GM21576 (cell line): Measurements from ENCODE around the gene DSTYK.
"Not testable (repeated sequence)": the region's sequence is repeated elsewhere in the genome, so short reads cannot be mapped to it uniquely, and the experiment has no call there.

Experiments
- ATAC-seq: cut with Tn5 transposase; IDR thresholded peaks from one replicate; pipeline ENCODE4 v1.9.1; 2021; ENCODE audit warnings: mild to moderate bottlenecking, moderate library complexity; ENCODE audit not compliant: unreplicated experiment

DSTYK gene

DNA sequence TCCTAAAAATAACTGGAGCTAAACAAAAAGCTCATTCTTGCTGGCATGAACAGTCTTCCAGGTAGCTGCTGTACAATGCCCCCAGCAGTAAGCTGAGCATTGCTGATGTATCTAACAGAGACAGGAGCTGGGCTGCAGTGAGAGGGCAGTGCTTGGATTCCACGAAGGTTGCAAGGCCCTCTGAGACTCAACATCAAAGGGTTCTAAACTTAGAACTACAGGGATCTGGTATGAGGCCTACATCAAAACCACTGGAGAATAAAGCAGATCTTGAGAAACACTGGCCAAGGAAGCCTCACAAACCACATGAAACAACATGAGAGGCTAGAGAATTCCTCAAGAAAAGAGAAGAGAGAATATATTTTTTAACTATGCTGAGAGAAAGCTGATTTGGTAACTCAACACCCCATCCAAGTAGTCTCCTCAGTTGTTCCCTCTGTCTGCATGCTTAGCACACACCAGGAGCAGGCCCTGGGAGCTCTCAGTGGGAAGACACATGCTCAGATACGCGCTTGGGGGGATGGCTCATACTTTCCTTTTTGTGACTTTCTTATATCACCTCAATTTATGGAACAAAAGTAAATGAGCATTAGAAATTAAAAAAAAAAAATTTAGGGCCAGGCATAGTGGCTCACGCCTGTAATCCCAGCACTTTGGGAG is 27.7 kb downstream of the DSTYK start:
- no peak for ATAC-seq

DNA sequence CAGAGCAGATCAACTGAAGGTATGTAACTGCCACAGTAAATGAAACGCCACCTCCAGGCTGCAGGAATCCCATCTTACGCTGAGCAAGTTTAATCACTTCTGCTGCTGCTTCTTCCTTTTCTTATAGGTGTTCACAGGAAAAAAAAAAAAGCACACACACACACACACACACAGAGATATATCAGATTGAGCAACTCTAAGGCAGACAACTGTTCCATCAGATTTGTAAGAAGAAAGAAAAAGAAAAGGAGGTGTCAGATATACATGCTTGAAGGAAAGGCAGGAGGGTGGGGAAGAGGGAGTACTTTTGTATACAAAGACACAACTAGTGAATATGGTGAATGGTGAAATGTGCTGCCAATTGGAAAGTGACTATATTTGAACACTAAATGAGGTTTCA is 28.6 kb downstream of the DSTYK start:
- ATAC-seq = no peak

DNA sequence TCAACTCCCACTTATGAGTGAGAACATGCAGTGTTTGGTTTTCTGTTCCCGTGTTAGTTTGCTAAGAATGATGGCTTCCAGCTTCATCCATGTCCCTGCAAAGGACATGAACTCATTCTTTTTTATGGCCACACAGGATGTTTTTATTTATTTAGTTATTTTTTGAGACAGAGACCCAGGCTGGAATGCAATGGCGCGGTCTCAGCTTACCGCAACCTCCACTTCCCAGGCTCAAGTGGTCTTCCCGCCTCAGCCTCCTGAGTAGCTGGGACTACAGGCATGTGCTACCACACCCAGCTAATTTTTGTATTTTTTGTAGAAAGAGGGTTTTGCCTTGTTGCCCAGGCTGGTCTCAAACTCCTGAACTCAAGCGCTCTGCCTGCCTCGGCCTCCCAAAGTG is 31.2 kb downstream of the DSTYK start:
- ATAC-seq = not testable (repeated sequence)

DNA sequence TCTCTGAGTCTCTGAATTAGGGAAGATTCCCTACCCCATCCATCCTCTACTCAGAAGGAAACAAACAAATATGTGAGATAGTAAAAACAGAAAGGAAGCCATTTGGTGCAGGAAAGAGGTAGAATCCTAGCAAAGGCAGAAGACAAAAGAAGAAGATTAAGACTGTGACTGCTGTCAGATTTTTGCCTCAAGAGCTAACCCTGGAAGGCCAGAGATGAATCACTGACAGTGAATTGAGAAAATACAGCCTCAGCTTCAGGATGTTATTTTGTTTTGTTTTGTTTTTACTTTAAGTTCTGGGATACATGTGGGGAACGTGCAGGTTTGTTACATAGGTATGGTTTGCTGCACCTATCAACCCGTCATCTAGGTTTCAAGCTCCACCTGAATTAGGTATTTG is 31.7 kb downstream of the DSTYK start:
- no peak for ATAC-seq

DNA sequence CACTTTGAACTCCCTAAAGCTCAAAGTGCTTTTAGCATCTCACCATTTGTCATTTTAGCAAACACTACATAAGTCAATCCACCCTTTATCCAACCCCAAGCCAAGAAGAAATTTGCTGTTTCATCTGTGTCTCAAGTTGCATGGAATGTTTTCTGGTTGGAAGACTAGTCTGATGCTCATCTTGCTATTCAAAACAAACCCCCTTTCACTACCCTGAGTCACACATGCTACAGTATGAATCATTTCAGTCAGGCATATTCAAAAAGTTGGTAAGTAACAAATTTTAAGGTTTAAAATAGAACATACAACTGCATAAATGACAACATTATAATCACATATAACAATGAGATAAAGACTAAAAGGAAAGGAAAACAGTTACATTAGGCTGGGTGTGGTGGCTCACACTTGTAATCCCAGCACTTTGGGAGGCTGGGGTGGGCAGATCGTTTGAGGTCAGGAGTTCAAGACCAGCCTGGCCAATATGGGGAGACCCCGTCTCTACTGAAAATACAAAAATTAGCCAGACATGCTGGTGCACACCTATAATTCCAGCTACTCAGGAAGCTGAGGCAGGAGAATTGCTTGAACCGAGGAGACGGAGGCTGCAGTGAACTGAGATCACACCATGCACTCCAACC is 38.7 kb downstream of the DSTYK start:
- no peak for ATAC-seq

DNA sequence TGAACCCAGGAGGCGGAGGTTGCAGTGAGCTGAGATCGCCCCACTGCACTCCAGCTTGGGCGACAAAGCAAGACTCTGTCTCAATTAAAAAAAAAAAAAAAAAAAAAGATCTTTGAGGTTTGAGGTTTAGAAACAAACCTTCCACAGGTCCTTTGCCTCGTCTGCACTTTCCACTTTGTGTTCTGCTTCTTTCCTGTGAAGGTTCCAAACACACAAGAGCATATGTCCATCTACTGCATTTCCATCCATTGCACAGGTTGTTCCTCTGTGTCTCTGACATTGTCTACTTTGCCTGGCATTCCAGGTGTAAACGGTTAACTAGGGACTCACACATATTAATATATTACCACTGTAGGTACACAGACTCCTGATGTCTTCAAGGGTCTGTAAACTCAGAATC is 40.1 kb downstream of the DSTYK start:
- no peak for ATAC-seq

DNA sequence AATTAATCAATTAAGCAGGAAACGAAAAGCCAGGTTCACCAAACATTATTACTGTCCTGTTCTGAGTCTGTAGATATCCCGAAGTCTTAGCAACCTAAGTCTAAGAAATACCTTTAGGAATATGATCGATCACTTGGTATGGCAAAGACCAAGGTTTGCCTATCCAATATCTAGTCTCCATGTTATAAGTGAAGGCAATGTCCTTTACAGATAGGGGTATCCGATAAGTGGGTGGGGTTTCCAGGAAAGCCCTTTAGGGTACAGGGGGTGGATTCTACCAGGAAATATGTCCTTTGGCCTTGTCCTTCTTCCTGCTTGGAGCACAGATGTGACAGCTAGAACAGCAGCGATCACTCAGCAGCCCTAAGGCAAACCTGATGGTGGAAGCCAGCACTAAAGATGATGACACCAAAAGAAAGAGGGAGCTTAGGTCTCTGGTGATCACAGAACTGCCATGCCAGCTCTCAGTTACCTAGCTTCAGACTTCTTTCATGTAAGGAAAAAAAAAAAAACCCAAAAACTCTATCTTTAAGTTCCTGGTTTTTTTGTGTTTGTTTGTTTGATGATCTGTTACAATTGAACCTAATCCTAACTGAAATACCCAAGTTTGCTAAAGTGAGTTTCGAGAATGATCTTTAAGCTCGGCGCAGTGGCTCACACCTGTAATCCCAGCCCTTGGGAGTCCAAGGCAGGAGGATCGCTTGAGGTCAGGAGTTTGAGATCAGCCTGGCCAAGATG is 40.8 kb downstream of the DSTYK start:
- ATAC-seq = no peak

DNA sequence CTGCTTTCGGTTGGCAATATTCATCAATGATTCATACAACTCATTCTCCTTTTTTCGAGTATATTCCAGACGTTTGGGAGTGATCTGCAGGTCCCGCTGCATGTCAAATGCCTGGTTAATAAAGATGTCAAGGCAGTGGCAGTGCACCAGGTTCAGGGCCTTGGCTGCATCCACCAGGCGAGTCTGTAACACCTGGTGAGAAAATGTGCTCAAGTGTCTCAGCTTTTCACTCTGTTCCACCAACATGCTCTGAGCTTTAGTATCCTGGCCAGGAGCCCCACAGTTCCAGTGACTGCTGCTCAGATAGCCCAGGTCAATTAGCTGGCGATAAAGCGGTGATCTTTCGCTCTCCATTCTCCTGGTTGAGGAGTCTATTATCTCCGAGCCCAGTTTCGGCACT is 42.3 kb downstream of the DSTYK start:
- ATAC-seq = no peak

DNA sequence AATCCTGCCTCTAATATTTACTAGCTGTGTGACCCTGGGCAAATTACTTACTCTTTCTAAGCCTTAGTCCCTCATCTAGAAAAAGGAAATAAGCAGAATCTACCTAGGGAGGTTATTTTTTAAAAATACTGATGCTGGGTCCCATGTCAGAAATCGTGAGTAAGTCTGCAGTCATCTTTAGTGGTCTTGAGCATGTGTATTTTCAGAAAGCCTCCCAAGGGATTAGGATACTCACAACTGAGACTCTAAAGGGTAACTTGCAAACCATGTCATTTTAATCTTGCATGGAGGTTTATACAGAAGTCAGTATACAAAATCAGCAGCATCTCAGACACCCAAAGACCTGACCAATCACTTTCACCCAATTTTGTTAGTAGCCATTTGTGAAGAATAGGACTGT is 43.2 kb downstream of the DSTYK start:
- no peak for ATAC-seq

DNA sequence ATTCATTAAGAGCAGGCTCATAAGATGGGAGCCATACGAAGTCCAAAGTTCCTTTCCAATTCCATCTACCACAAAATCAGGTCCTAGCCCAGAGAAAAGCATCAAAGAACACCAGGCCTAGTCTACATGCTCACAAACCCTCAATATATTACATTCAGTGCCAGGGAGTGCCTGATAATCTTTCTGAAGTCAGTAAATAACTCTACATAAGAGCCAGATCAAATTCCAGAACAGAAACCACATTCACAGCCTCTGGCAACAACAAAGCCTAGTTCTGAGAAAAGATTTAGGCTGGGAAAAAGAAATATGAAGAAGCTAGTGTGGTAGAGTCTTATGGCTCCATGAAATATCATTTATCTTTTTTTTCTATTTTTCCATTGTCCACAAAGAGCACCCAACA is 49.2 kb downstream of the DSTYK start:
- no peak for ATAC-seq

DNA sequence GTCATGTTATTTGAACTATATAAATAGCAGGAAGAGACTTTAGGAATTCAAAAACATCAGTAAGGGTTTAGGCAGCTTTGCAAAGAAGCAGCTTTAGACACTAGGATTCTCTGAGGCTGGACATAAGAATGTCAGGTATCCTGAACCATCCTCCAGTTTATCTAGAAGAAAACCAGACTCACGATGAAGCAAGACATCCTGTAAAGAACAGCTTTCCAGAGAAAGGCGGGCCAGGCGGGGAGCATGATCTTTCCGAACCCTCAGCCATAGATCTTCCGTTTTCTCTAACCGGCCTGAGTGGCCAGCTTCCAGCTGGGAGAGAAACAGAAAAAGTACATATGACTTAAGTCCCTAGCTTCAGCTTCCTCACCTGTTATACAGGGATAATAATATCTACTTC is 50.4 kb downstream of the DSTYK start:
- no peak for ATAC-seq

DNA sequence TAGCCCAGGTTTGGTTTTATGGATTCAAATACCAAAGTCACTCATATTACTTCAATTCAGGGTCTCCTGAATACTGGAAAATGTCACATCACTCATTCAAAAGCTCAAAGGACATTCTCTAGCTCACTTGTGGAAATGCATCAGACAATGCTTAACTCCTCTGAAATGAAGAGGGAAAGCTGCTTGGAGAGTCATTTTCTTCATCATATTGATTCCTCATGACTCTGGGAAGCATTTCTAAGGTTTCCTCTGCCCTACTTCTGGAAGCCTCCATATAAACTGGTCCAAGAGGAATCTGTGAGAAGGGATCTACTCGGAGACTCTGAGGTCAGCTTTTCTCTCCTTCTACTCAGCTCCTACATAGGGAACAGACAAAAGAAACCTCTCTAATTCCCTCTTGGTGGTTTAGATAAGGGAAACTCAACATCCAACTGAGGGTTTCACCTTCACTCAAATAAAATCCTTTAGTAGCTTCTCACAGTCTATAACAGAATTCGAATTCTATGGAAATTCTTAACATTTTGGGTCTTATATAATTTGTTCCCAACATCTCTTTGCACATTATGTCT is 53.4 kb downstream of the DSTYK start:
- no peak for ATAC-seq

DNA sequence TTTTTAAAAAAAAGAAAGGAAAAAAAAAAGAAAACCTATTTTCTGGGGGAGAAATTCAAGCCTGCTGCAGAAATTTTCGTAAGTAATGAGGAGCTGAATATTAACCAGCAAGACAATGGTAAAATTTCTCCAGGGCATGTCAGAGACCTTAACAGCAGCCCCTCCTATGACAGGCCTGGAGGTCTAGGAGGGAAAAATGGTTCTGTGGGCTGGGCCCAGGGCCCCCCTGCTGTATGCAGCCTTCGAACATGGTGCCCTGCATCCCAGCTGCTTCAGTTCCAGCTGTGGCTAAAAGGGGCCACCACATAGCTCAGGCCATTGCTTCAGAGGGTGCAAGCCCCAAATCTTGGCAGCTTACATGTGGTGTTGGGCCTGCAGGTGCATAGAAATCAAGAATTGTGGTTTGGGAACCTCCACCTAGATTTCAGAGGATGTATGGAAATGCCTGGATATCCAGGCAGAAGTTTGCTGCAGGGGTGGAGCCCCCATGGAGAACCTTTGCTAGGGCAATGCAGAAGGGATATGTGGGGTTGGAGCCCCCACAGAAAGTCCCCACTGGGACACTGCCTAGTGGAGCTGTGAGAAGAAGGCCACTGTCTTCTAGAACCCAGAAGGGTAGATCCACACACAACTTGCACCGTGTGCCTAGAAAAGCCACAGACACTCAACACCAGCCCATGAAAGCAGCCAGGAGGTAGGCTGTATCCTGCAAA is 55.7 kb downstream of the DSTYK start:
- not testable (repeated sequence) for ATAC-seq

DNA sequence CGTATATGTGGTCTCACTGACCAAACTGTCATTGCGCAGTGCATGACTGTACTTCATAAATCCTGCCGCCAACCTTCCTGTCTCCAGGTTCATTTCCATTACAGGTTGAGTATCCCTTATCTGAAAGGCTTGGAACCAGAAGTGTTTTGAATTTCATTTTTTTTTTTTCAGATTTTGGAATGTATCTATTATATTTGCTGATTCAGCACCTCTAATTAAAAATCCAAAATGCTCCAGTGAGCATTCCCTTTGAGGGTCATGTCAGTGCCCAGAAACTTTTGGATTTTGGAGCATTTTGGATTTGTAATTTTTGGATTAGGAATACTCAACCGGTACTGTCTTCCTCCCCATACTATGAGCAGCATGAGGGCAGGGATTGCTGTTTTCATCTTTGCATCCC is 59.0 kb downstream of the DSTYK start:
- no peak for ATAC-seq

DNA sequence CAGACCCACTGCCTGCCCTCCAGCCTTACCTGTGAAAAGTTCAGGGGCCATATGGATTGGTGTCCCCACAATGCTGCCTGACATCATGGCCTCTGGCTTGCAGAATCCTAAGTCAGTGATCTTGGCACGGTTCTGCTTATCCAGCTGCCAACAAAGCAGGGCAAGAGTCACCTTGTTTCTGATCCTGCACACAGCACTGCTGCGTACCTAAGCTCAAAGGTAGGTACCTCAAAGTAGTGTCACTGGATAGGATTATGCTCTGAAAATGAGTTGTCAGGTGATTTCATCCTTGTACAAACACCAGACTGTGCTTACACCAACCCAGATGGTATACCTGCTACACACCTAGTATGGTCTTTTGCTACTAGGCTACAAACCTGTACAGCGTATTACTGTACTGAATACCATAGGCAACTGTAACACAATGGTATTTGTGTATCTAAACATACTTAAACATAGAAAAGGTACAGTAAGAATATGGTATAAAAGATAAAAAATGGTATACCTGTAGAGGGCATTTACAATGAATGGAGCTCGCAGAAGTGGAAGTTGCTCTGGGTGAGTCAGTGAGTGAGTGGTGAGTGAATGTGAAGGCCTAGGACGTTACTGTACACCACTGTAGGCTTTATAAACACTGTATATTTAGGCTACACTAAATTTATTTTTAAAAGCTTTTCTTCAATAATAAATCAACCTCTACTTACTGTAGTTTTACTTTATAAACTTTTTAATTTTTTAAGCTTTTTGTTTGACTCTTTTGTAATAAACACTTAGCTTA is 60.7 kb downstream of the DSTYK start:
- no peak for ATAC-seq

DNA sequence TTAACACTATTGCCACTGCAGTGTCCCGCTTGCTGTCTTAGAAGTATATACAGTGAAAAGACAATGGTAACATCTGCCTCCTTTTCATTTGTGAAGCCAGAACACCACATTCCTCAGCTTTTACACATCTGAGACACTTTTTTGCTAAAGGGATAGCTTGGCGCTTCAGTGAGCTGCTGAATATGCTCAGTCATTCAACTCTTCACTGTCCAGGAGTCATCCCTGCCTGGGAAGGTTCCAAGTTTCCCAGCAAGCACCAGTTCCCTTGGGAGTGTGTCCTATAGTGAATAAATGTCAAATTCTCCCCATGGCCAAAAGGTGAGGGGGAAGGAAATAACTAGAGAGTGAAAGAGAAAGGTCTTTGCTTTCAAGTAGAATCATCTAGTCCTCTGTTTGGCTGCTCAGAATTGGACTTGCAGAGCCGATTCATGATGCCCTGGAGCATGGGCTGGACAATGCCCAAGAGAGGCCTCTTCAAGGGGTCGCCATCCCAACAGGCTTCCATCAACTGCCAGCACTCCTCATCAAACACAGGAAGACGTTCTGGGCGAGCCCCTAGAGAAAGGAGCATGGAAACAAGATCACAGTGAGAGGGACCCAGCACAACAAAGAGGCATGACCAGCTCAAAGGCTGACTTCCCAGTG is 64.2 kb downstream of the DSTYK start:
- ATAC-seq = no peak

DNA sequence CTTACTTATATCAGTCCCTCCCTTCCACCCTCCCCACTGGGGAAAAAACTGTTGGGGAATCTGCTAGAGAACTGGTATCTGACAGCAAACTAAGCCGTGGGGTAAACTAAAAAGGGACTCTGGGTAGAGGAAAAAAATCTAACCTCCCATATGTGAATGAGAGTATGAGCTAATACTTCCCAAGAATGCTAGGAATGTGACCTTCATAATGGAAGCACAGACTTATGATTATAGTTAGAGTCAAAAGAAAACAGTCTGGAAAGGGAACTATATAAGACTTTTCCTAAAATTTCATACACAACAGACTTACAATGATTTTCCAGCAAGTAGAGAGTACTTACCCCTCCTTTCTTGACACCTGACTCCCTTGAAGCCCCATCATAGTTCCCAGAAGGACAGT is 66.8 kb downstream of the DSTYK start:
- no peak for ATAC-seq

DNA sequence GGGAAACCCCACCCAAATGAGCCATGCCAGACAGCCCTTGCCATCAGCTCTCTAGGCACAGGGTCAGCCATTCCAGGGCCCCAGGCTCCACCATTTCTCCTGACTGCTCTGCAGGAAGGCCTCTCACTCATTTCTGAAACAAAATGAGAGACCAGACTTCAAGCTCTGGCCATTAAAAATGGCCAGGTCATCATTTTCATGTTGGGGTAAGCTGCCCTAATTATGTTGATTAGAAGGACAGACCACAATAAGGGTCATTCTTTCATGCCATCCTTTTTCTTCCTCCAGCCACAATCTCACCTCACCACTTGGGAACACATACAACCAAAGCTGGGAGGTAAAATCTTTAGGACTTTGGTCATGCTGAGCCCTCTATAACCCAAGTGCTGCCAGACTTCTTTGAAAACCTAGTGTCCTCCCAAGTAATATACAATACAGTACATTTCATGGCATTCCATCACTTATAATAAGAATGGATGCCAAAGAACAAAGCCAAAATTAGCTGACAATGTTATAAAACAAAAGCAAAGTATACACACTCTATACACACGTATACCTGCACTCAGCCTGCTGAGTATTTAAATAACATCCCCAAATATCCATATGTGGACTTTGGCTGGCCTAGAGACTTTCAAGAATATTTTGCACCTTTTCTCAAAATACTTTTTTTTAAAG is 67.3 kb downstream of the DSTYK start:
- ATAC-seq = no peak

DNA sequence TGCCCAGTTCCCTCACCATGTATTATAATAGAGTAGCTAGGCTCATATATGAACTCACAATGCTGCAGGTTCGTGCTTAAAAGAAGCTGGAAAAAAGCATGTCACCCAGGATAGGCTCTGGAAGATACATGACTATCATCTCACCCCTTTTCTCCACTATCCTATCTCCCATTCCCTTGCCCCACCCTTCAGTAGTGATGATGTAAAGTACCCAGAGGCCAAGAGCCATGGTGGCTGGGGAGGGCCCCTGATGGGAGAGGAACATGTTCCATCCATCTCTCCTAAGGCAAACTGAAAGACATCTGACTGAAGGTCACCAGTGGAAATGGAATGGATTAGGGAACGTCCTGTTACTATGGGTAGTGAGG is 69.4 kb downstream of the DSTYK start:
- ATAC-seq = no peak
